Mesenchymal stem cell (in vitro differentiated cells and primary cell): ENCODE measurements around the gene CYP4A22.

Experiments
- DNase-seq: peaks from one replicate; pipeline ENCODE4 v3.0.0-alpha.2; 2013
- H2AFZ ChIP-seq: one replicate; pipeline ENCODE4 v1.6.1; 2013; ENCODE audit warnings: low read depth, mild to moderate bottlenecking, control low read depth, inconsistent platforms, low read length, moderate library complexity
- H2AK5ac ChIP-seq: 2 replicates; pipeline ENCODE4 v1.6.1; 2013; ENCODE audit warnings: low read length, moderate library complexity, mild to moderate bottlenecking, inconsistent platforms; ENCODE audit not compliant: severe bottlenecking
- H2BK120ac ChIP-seq: one replicate; pipeline ENCODE4 v1.6.1; 2013; ENCODE audit warnings: low read depth, mild to moderate bottlenecking, inconsistent platforms, low read length, moderate library complexity
- H2BK12ac ChIP-seq, 2 experiments: one replicate each; pipeline ENCODE4 v1.6.1; 2013; ENCODE audit warnings: inconsistent platforms in 2 of 2, low read length in 2 of 2, mild to moderate bottlenecking in 2 of 2, moderate library complexity in 2 of 2, control low read depth in 1 of 2
- H2BK15ac ChIP-seq: one replicate; pipeline ENCODE4 v1.6.1; 2013; ENCODE audit warnings: mild to moderate bottlenecking, low read depth, inconsistent platforms; ENCODE audit not compliant: poor library complexity, severe bottlenecking
- H2BK5ac ChIP-seq: 2 replicates; pipeline ENCODE4 v1.6.1; 2013; ENCODE audit warnings: low read depth, mild to moderate bottlenecking, low read length, control low read depth, inconsistent platforms; ENCODE audit not compliant: poor library complexity, severe bottlenecking
- H3K14ac ChIP-seq, 2 experiments: one replicate each; pipeline ENCODE4 v1.6.1; 2013; ENCODE audit warnings: inconsistent platforms in 2 of 2, low read length in 2 of 2, control low read depth in 1 of 2, mild to moderate bottlenecking in 1 of 2, moderate library complexity in 1 of 2
- H3K18ac ChIP-seq, 2 experiments: one replicate each; pipeline ENCODE4 v1.6.1; 2013; ENCODE audit warnings: inconsistent platforms in 2 of 2, low read length in 2 of 2, control low read depth in 1 of 2, low read depth in 1 of 2, mild to moderate bottlenecking in 1 of 2
- H3K23ac ChIP-seq, 2 experiments: one replicate each; pipeline ENCODE4 v1.6.1; 2013; ENCODE audit warnings: inconsistent platforms in 2 of 2, low read length in 2 of 2, mild to moderate bottlenecking in 2 of 2, moderate library complexity in 2 of 2, control low read depth in 1 of 2
- H3K27ac ChIP-seq: 2 replicates; pipeline ENCODE4 v1.5.1; 2013; ENCODE audit warnings: mild to moderate bottlenecking, moderate library complexity, low read length, control low read depth, inconsistent platforms; ENCODE audit not compliant: poor library complexity, severe bottlenecking
- H3K27me3 ChIP-seq, 2 experiments: 2 replicates each; pipeline versions ENCODE4 v1.6.1 to v1.7.0; 2013; ENCODE audit warnings: low read length in 2 of 2, mild to moderate bottlenecking in 2 of 2, moderate library complexity in 2 of 2, control low read depth in 1 of 2, inconsistent platforms in 1 of 2; ENCODE audit not compliant: control insufficient read depth in 1 of 2, insufficient read depth in 1 of 2
- H3K36me3 ChIP-seq, 2 experiments: 2 replicates each; pipeline versions ENCODE4 v1.6.1 to v1.7.0; 2013; ENCODE audit warnings: low read length in 2 of 2, control low read depth in 1 of 2, inconsistent platforms in 1 of 2, low read depth in 1 of 2, mild to moderate bottlenecking in 1 of 2; ENCODE audit not compliant: insufficient read depth in 2 of 2, control insufficient read depth in 1 of 2
- H3K4ac ChIP-seq, 2 experiments: one replicate each; pipeline ENCODE4 v1.6.1; 2013; ENCODE audit warnings: inconsistent platforms in 2 of 2, low read length in 2 of 2, mild to moderate bottlenecking in 2 of 2, moderate library complexity in 2 of 2, control low read depth in 1 of 2, low read depth in 1 of 2
- H3K4me1 ChIP-seq: 2 replicates; pipeline ENCODE4 v1.6.1; 2013; ENCODE audit warnings: low read depth, low read length, control low read depth; ENCODE audit not compliant: control insufficient read depth, insufficient read depth
- H3K4me2 ChIP-seq: 2 replicates; pipeline ENCODE4 v1.6.1; 2013; ENCODE audit warnings: low read length, mild to moderate bottlenecking, inconsistent platforms; ENCODE audit not compliant: poor library complexity, severe bottlenecking
- H3K4me3 ChIP-seq, 2 experiments: 2 replicates each; pipeline versions ENCODE4 v1.5.1 to v1.7.0; 2013; ENCODE audit warnings: low read length in 2 of 2, mild to moderate bottlenecking in 2 of 2, control low read depth in 1 of 2, low read depth in 1 of 2; ENCODE audit not compliant: insufficient read depth in 1 of 2
- H3K79me1 ChIP-seq: replicated peaks from 2 replicates; pipeline ENCODE4 v1.6.1; 2013; ENCODE audit warnings: mild to moderate bottlenecking, control low read depth, low read length, inconsistent platforms; ENCODE audit not compliant: poor library complexity, severe bottlenecking
- H3K9ac ChIP-seq: 2 replicates; pipeline ENCODE4 v1.7.0; 2013; ENCODE audit warnings: mild to moderate bottlenecking, low read length, moderate library complexity
- H3K9me3 ChIP-seq: 2 replicates; pipeline ENCODE4 v1.7.0; 2013; ENCODE audit warnings: mild to moderate bottlenecking, low read length; ENCODE audit not compliant: control insufficient read depth
- H4K8ac ChIP-seq: one replicate; pipeline ENCODE4 v1.6.1; 2013; ENCODE audit warnings: inconsistent platforms, mild to moderate bottlenecking, low read length, moderate library complexity
- H4K91ac ChIP-seq: one replicate; pipeline ENCODE4 v1.6.1; 2013; ENCODE audit warnings: mild to moderate bottlenecking, low read length, inconsistent platforms
- WGBS: methylation state at CpG from one replicate; pipeline ENCODE4 v1.1.7; 2013; ENCODE audit warnings: mixed read lengths; 5-methylcytosine and 5-hydroxymethylcytosine counted together

CYP4A22 gene

DNA sequence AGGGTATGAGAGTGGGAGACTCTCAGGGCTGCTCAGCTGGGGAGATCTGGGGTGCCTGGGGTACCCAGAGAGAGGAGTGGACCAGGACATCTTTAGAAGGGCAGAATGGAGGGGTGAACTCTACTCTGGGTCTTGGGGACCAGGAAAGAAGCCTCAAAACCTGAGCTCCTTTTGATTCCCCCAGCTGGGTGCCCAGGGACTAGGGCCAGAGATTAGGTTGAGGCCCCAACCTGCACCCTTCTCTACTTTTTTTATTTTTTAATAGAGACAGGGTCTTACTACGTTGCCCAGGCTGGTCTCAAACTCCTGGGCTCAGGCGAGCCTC lies 50.6 kb downstream of the CYP4A22 start:
- Histone ChIP-seq H3K18ac (no peak overlapping the region), H3K79me1 (no peaks in the 10 kb centered on the region), H3K23ac (no peak overlapping the region), H2BK12ac (no peak overlapping the region), H3K27me3 (peaks cover 0 to 16% of the 10 kb centered on the region in 2 experiments), H2BK120ac (no peak overlapping the region), H2BK15ac (no peak overlapping the region), H3K9me3 (no peaks in the 10 kb centered on the region), H3K27ac (no peak overlapping the region), H4K91ac (no peak overlapping the region), H3K14ac (no peak overlapping the region), H3K36me3 (no peaks in the 10 kb centered on the region), H3K4me3 (no peak overlapping the region), H4K8ac (no peak overlapping the region), H3K4ac (no peak overlapping the region), H2BK5ac (no peak overlapping the region), H2AK5ac (no peak overlapping the region), H2AFZ (no peak overlapping the region), H3K9ac (no peak overlapping the region), H3K4me1 (peaks cover 39% of the 10 kb centered on the region), H3K4me2 (no peak overlapping the region)
- WGBS = 59% methylated on average over 2 of the region's 2 CpGs
- DNase-seq = no peak

DNA sequence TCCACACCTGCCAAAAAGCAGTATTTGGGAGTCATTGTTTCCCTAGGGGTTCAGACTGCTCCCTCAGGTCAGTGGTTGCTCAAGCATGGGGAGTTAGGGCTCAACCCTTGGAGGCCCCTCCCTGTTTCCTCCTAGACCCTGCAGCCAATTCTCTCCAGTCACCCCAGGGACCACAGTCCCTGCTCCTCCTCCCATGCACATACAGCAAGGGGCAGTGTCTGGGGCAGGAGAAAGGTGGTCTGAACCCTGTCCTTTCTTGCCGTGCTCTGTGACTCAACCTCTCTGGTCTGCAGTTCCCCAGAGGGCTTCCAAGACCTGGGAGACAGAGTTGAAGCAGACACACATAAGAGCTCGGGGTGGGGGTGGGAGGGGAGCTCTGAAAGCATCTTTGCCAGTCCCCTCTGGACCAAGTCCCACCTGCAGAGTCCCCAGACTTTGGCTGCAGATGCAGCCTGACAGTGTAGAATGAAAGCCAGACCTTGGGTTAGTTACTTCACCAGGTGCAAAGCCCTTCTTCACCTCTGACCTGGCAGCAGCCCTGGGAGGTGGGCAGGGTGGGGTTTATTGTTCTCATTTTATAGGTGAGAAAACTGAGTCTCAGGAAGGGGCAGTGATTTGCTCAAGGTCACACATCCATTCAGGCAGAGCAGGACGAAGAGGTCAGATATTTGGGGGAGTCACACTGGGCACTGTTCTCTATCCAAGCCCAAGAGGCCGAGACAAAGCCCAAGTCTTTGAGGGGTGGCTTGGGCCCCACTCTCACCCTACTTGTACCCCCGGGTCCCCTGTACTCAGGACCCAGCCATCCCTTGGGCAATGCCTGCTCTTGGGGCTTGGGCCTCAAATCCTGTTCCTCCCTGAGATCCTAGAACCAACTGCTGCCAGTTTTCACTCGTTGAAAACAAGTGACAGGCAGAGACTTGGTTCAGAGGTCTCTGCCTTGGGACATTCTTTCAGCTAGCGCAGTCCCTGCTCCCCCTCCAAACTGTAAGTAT lies 51.8 kb downstream of the CYP4A22 start:
- H3K79me1 ChIP-seq = no peaks in the 10 kb centered on the region
- WGBS = 69% methylated on average over 7 of the region's 7 CpGs
- no peak overlapping the region for H3K18ac ChIP-seq
- H3K14ac ChIP-seq = no peak overlapping the region
- no peak overlapping the region for H3K4me2 ChIP-seq
- no peak overlapping the region for H3K4me3 ChIP-seq
- H2BK120ac ChIP-seq = no peak overlapping the region
- no peak overlapping the region for H2BK15ac ChIP-seq
- no peak overlapping the region for H3K9ac ChIP-seq
- H3K4me1 ChIP-seq = peaks cover 35% of the 10 kb centered on the region
- no peak overlapping the region for H3K27ac ChIP-seq
- H3K36me3 ChIP-seq = no peaks in the 10 kb centered on the region
- DNase-seq = no peak
- no peaks in the 10 kb centered on the region for H3K9me3 ChIP-seq
- H2AFZ ChIP-seq = no peak overlapping the region
- no peak overlapping the region for H2BK12ac ChIP-seq
- peaks cover 0 to 10% of the 10 kb centered on the region in 2 experiments for H3K27me3 ChIP-seq
- no peak overlapping the region for H2BK5ac ChIP-seq
- H3K4ac ChIP-seq = no peak overlapping the region
- peak overlapping the region; percentile 77 for H2AK5ac ChIP-seq
- no peak overlapping the region for H4K8ac ChIP-seq
- no peak overlapping the region for H3K23ac ChIP-seq
- no peak overlapping the region for H4K91ac ChIP-seq

DNA sequence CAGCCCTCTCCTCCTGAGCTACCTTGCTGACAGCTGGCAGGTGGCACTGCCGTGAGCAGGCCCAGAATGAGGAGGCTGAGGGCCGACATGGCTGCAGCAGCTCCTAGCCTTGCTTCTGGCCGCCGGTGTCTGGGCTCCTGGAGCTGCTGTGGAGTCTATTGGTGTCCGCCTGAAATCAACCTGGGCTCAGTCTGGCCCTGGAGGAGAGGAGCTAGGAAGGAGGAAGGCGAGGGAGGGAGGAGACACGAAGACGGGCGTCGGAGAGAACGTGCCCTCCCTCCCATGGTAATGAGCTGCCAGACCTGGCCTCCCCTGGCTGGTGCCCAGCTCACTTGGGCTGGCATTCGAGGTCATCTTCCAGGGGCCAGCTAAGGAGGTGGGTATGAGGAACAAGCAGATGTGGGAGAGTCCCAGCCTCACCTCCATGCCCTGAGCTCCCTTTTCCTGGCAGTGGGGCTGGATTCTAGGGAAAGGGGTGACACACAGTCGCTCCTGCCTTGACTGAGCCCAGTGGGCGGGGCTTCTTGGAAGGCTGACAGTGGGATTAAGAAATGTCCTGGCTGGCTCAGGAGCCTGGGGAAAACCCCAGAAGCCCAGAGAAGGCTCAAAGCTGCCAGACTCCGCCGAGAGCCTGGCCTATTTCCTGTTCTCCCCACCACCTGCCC lies 52.7 kb downstream of the CYP4A22 start, which contains the start of gene PDZK1IP1:
Gene PDZK1IP1, minus strand, starts transcription at position 193 of the 665 bp plus-strand sequence. Its CDS starts 104 bp downstream, at position 89.
- 72% methylated on average over 16 of the region's 16 CpGs for WGBS
- Histone ChIP-seq H3K9ac (peak within 1 kb of the TSS; percentile 36), H3K27me3 (peaks cover 0 to 19% of the 10 kb centered on the region in 2 experiments), H2AK5ac (peak within 1 kb of the TSS; percentile 100), H2BK5ac (peak within 1 kb of the TSS; percentile 88), H3K18ac (no peak within 1 kb of the TSS), H3K79me1 (no peaks in the 10 kb centered on the region), H4K91ac (no peak within 1 kb of the TSS), H3K4me1 (peaks cover 31% of the 10 kb centered on the region), H3K14ac (no peak within 1 kb of the TSS), H3K36me3 (no peaks in the 10 kb centered on the region), H3K27ac (peak within 1 kb of the TSS; percentile 81), H2AFZ (no peak within 1 kb of the TSS), H3K4me2 (no peak within 1 kb of the TSS), H3K9me3 (no peaks in the 10 kb centered on the region), H2BK12ac (no peak within 1 kb of the TSS), H4K8ac (no peak within 1 kb of the TSS), H3K23ac (no peak within 1 kb of the TSS), H2BK15ac (no peak within 1 kb of the TSS), H3K4ac (no peak within 1 kb of the TSS), H2BK120ac (no peak within 1 kb of the TSS), H3K4me3 (no peak within 1 kb of the TSS)
- DNase-seq = peak; percentile 38

DNA sequence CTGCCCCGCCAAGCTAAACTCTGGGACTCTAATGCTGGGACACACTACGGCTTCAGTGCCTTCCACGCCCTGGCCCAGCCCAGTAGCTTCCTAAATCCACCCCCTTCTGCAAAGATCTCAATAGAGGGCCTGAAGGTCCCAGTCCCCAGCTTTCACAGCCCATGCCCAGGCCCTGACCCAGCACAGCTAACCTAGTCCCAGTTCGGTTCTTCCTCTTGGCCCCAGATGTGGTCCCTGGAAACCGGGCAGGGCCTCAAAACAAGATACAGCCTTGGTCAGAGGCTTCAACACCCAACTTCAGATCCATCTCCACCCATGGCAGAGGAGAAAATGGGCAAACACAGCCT lies 53.2 kb downstream of the CYP4A22 start:
- 79% methylated on average over 5 of the region's 5 CpGs for WGBS
- H2BK120ac ChIP-seq = no peak overlapping the region
- no peak overlapping the region for H3K4me3 ChIP-seq
- DNase-seq = no peak
- H3K9ac ChIP-seq = peak overlapping the region; percentile 36
- H3K14ac ChIP-seq = no peak overlapping the region
- H2BK15ac ChIP-seq = no peak overlapping the region
- no peak overlapping the region for H4K91ac ChIP-seq
- no peak overlapping the region for H3K18ac ChIP-seq
- H2BK5ac ChIP-seq = peak overlapping the region; percentile 88
- peaks cover 31% of the 10 kb centered on the region for H3K4me1 ChIP-seq
- H3K4ac ChIP-seq = no peak overlapping the region
- no peak overlapping the region for H3K4me2 ChIP-seq
- H2AFZ ChIP-seq = no peak overlapping the region
- H3K27me3 ChIP-seq = peaks cover 0 to 21% of the 10 kb centered on the region in 2 experiments
- H3K23ac ChIP-seq = no peak overlapping the region
- no peaks in the 10 kb centered on the region for H3K9me3 ChIP-seq
- H2BK12ac ChIP-seq = no peak overlapping the region
- H2AK5ac ChIP-seq = peak overlapping the region; percentile 100
- no peak overlapping the region for H4K8ac ChIP-seq
- peak overlapping the region; percentile 81 for H3K27ac ChIP-seq
- no peaks in the 10 kb centered on the region for H3K36me3 ChIP-seq
- no peaks in the 10 kb centered on the region for H3K79me1 ChIP-seq
